HepG2 (cell line): ENCODE data around the gene FKBP8. TPM values are rescaled to one million over a fixed set of nuclear protein-coding genes. Genes with fewer than 3 reads are reported as not detected.

Experiments
- ARID5B ChIP-seq: IDR thresholded peaks from 2 replicates; pipeline ENCODE4 v1.4.0; 2020; ENCODE audit warnings: mild to moderate bottlenecking, missing genetic modification reagents
- BRF2 ChIP-seq: sonication (generic); formaldehyde crosslinking; IDR thresholded peaks from 2 replicates; pipeline ENCODE4 v1.8.1; 2022; ENCODE audit warnings: mild to moderate bottlenecking, missing genetic modification reagents
- MEIS2 ChIP-seq: sonication (generic); formaldehyde crosslinking; IDR thresholded peaks from 2 replicates; pipeline ENCODE4 v1.9.0; 2021; ENCODE audit warnings: mild to moderate bottlenecking, missing genetic modification reagents
- MZF1 ChIP-seq: sonication (generic); formaldehyde crosslinking; IDR thresholded peaks from 2 replicates; pipeline ENCODE4 v1.8.1; 2023; ENCODE audit warnings: mild to moderate bottlenecking, missing genetic modification reagents, borderline replicate concordance
- NBN ChIP-seq: fragments of 450-650 bp; conservative IDR thresholded peaks from 2 replicates; pipeline ENCODE4 v1.6.1; 2017
- PCBP2 ChIP-seq: fragments of 200-400 bp; formaldehyde crosslinking; optimal IDR thresholded peaks from 2 replicates; pipeline ENCODE3; 2018; ENCODE audit warnings: low read length, low read depth; ENCODE audit not compliant: poor library complexity, severe bottlenecking
- PLRG1 ChIP-seq: fragments of 450-650 bp; conservative IDR thresholded peaks from 2 replicates; pipeline ENCODE4 v1.6.1; 2016
- PREB ChIP-seq: sonication (generic); formaldehyde crosslinking; IDR thresholded peaks from 2 replicates; pipeline ENCODE4 v1.4.0; 2020; ENCODE audit warnings: missing genetic modification reagents
- PRPF4 ChIP-seq: fragments of 200-400 bp; formaldehyde crosslinking; IDR thresholded peaks from 2 replicates; pipeline ENCODE4 v1.6.1; 2016; ENCODE audit warnings: low read length, low read depth; ENCODE audit not compliant: poor library complexity, severe bottlenecking
- RBFOX2 ChIP-seq: fragments of 200-400 bp; formaldehyde crosslinking; IDR thresholded peaks from 2 replicates; pipeline ENCODE4 v1.6.1; 2017; ENCODE audit warnings: low read depth, mild to moderate bottlenecking, low read length
- TFE3 ChIP-seq: IDR thresholded peaks from 2 replicates; pipeline ENCODE4 v1.6.1; 2016
- ZFP41 ChIP-seq: sonication (generic); formaldehyde crosslinking; IDR thresholded peaks from 2 replicates; pipeline ENCODE4 v1.4.0; 2020; ENCODE audit warnings: mild to moderate bottlenecking, missing genetic modification reagents, borderline replicate concordance
- ZFP82 ChIP-seq: sonication (generic); formaldehyde crosslinking; IDR thresholded peaks from 2 replicates; pipeline ENCODE4 v1.5.1; 2020; ENCODE audit warnings: mild to moderate bottlenecking, missing genetic modification reagents, borderline replicate concordance
- ZNF20 ChIP-seq: sonication (generic); formaldehyde crosslinking; IDR thresholded peaks from 2 replicates; pipeline ENCODE4 v1.4.0; 2020; ENCODE audit warnings: mild to moderate bottlenecking, moderate library complexity, missing genetic modification reagents
- ZNF205 ChIP-seq: IDR thresholded peaks from 2 replicates; pipeline ENCODE4 v1.6.1; 2018; ENCODE audit warnings: missing biosample characterization, missing genetic modification reagents
- ZNF207 ChIP-seq: fragments of 450-650 bp; IDR thresholded peaks from 2 replicates; pipeline ENCODE4 v1.6.1; 2016; ENCODE audit warnings: antibody characterized with exemption, borderline replicate concordance
- ZNF557 ChIP-seq: sonication (generic); formaldehyde crosslinking; IDR thresholded peaks from 2 replicates; pipeline ENCODE4 v1.4.0; 2020; ENCODE audit warnings: missing genetic modification reagents
- ZNF589 ChIP-seq: sonication (generic); formaldehyde crosslinking; conservative IDR thresholded peaks from 2 replicates; pipeline ENCODE4 v1.8.0; 2022; ENCODE audit warnings: mild to moderate bottlenecking, moderate library complexity, missing genetic modification reagents
- ZNF615 ChIP-seq: sonication (generic); formaldehyde crosslinking; IDR thresholded peaks from 2 replicates; pipeline ENCODE4 v1.5.0; 2020; ENCODE audit warnings: mild to moderate bottlenecking, missing genetic modification reagents, borderline replicate concordance
- ZNF761 ChIP-seq: sonication (generic); formaldehyde crosslinking; conservative IDR thresholded peaks from 2 replicates; pipeline ENCODE4 v1.4.0; 2020; ENCODE audit warnings: mild to moderate bottlenecking, missing genetic modification reagents
- ZSCAN20 ChIP-seq: sonication (generic); formaldehyde crosslinking; IDR thresholded peaks from 2 replicates; pipeline ENCODE4 v1.4.0; 2020; ENCODE audit warnings: missing genetic modification reagents, mild to moderate bottlenecking, borderline replicate concordance
- polyA plus RNA-seq, 8 experiments: library from polyadenylated mRNA; depleted of rRNA in 3 of 8; stranded (reverse) in 7 of 8; unstranded in 1 of 8; fragments of >200 nt; fragmentation: Illumina TruSeq in 4 of 8; extraction: Trizol in 4 of 8; gene quantifications; 2 replicates each; pipeline versions ENCODE4 v1.2.1 to v1.2.3, GENCODE V29; 2011 to 2016; ENCODE audit warnings: low read depth in 4 of 8, missing spikeins in 1 of 8, mixed read lengths in 1 of 8; ENCODE audit not compliant: insufficient read depth in 1 of 8
- total RNA-seq, 5 experiments: library from RNA; depleted of rRNA; stranded (reverse); fragments of >200 nt; fragmentation: Illumina TruSeq; extraction: Trizol; gene quantifications; 2 replicates each; pipeline ENCODE4 v1.2.3, GENCODE V29; 2016; ENCODE audit warnings: low read depth in 1 of 5

The FKBP8 gene
- total and polyA plus RNA-seq, 2 of the 13 experiments (the other 11 are each of a cell fraction or from before 2014, with no cell fraction given), result 81.7 to 93.9 TPM

GRCh38 chr19:18571564-18572344, 28.4 kb upstream of the FKBP8 start, which contains the start of gene UBA52 (continued):
- TF ChIP-seq PREB (CRISPR knock-in tag) (no peak), ZNF615 (CRISPR knock-in tag) (no peak), ZNF20 (no peak), ZFP82 (CRISPR knock-in tag) (no peak), TFE3 (CRISPR knock-in tag) (peak; percentile 100), MEIS2 (peak; percentile 88; the same call in 1 of the 2 replicates), ZSCAN20 (CRISPR knock-in tag) (0 out of 2 replicates have a peak, but pooled peaks have one; percentile 41), ZNF205 (CRISPR knock-in tag) (peak; percentile 42; the same call in 1 of the 2 replicates), ZNF589 (CRISPR knock-in tag) (peak; percentile 87), ZNF207 (no peak), ZFP41 (CRISPR knock-in tag) (no peak), BRF2 (no peak), NBN (no peak), MZF1 (CRISPR knock-in tag) (no peak), RBFOX2 (peak; percentile 99), PRPF4 (no peak), ZNF761 (peak; percentile 63; the same call in 1 of the 2 replicates), ZNF557 (CRISPR knock-in tag) (peak; percentile 67; the same call in 1 of the 2 replicates), PCBP2 (no peak), PLRG1 (no peak), ARID5B (CRISPR knock-in tag) (peak; percentile 88)
